ENCODE data around the gene FRMD3.

DNA sequence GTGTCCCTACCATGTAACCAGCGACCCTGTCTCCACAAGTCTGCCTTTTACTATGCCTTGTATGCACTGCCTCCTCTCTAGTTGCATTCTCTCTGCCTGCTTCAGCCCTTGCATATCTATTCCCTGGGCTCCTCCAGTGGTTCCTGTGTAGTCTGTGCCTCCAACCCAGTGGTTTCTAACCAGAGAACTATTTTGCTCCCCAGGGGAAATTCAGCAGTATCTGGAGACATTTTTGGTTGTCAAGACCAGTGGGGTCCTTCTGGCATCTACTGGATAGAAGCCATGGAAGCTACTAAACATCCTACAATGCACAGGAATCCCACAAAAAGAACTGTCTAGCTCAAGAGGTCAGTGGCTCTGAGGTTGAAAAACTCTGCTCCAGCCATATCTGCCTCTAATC, 251.2 kb downstream of the FRMD3 start:
- TF ChIP-seq, protein P1, sequence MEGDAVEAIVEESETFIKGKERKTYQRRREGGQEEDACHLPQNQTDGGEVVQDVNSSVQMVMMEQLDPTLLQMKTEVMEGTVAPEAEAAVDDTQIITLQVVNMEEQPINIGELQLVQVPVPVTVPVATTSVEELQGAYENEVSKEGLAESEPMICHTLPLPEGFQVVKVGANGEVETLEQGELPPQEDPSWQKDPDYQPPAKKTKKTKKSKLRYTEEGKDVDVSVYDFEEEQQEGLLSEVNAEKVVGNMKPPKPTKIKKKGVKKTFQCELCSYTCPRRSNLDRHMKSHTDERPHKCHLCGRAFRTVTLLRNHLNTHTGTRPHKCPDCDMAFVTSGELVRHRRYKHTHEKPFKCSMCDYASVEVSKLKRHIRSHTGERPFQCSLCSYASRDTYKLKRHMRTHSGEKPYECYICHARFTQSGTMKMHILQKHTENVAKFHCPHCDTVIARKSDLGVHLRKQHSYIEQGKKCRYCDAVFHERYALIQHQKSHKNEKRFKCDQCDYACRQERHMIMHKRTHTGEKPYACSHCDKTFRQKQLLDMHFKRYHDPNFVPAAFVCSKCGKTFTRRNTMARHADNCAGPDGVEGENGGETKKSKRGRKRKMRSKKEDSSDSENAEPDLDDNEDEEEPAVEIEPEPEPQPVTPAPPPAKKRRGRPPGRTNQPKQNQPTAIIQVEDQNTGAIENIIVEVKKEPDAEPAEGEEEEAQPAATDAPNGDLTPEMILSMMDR (IDR thresholded peaks at IDR 0.05; ENCODE audit: low read depth, low read length), result no peak
- TF ChIP-seq POLR2A (IDR thresholded peaks at IDR 0.05; ENCODE audit: extremely low read depth, insufficient read length), result no peak

Data from NB4 (cell line).